HepG2 (cell line): ENCODE measurements around the gene ERBB4.

Experiments used
- MLX ChIP-seq: IDR thresholded peaks from 2 replicates; pipeline ENCODE4 v1.6.1; 2016
- TEAD2 ChIP-seq: sonication (generic); formaldehyde crosslinking; IDR thresholded peaks from 2 replicates; pipeline ENCODE4 v1.9.0; 2021; ENCODE audit warnings: missing genetic modification reagents

GRCh38 chr2:211434773-211435172, 1103.8 kb downstream of the ERBB4 start:
- no peak for TF ChIP-seq MLX (CRISPR knock-in tag)
- no peak for TF ChIP-seq TEAD2
